ENCODE results near the gene VSIG10L.

DNA sequence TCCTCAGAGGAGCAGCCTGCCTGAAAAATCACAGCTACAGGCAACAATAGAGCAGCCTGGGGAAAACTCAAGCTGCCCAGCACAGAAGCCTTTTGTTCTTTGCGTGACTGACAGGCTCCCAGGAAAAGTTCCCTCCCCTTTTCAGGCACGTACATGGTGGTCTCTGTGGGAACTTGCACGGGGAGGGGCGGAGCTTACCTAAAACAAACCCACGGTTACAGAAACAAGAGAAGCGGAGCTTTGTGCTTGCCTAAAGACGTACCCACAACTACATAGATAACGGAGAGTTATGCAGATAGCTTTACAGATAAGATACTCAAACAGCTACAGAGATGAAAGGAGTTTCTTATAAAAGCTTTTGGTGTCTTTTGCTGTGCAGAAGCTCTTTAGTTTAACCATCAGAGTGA, 12.8 kb upstream of the VSIG10L start:
- no peak for TF ChIP-seq EZH2phosphoT487 (IDR thresholded peaks at IDR 0.05; ENCODE audit: borderline replicate concordance, low read length)
- TF ChIP-seq, protein P1, sequence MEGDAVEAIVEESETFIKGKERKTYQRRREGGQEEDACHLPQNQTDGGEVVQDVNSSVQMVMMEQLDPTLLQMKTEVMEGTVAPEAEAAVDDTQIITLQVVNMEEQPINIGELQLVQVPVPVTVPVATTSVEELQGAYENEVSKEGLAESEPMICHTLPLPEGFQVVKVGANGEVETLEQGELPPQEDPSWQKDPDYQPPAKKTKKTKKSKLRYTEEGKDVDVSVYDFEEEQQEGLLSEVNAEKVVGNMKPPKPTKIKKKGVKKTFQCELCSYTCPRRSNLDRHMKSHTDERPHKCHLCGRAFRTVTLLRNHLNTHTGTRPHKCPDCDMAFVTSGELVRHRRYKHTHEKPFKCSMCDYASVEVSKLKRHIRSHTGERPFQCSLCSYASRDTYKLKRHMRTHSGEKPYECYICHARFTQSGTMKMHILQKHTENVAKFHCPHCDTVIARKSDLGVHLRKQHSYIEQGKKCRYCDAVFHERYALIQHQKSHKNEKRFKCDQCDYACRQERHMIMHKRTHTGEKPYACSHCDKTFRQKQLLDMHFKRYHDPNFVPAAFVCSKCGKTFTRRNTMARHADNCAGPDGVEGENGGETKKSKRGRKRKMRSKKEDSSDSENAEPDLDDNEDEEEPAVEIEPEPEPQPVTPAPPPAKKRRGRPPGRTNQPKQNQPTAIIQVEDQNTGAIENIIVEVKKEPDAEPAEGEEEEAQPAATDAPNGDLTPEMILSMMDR (conservative IDR thresholded peaks at IDR 0.05; ENCODE audit: low read depth, low read length), result no peak
